HepG2 (cell line): ENCODE results near the gene ELF2. TPM values are rescaled to one million over a fixed set of nuclear protein-coding genes. Genes with fewer than 3 reads are reported as not detected.

Experiments
- ARNTL ChIP-seq: sonication (generic); formaldehyde crosslinking; IDR thresholded peaks from 2 replicates; pipeline ENCODE4 v1.4.0; 2020; ENCODE audit warnings: mild to moderate bottlenecking, missing genetic modification reagents
- HNRNPK ChIP-seq: fragments of 200-400 bp; formaldehyde crosslinking; IDR thresholded peaks from 2 replicates; pipeline ENCODE4 v1.6.1; 2018; ENCODE audit warnings: low read length, low read depth, moderate library complexity, mild to moderate bottlenecking; ENCODE audit not compliant: poor library complexity, severe bottlenecking
- MLLT10 ChIP-seq: sonication (generic); formaldehyde crosslinking; IDR thresholded peaks from 2 replicates; pipeline ENCODE4 v1.4.0; 2020; ENCODE audit warnings: missing genetic modification reagents
- REL ChIP-seq: sonication (generic); formaldehyde crosslinking; conservative IDR thresholded peaks from 2 replicates; pipeline ENCODE4 v1.8.0; 2022; ENCODE audit warnings: mild to moderate bottlenecking, missing genetic modification reagents, moderate library complexity
- RXRB ChIP-seq: IDR thresholded peaks from 2 replicates; pipeline ENCODE4 v1.6.1; 2016; ENCODE audit warnings: borderline replicate concordance, missing genetic modification reagents, missing compliant biosample characterization
- SRSF4 ChIP-seq: fragments of 200-400 bp; formaldehyde crosslinking; IDR thresholded peaks from one replicate; pipeline ENCODE4 v1.6.1; 2018; ENCODE audit warnings: mild to moderate bottlenecking, low read depth, low read length, moderate library complexity; ENCODE audit not compliant: poor library complexity, severe bottlenecking
- STAG1 ChIP-seq: sonication (generic); formaldehyde crosslinking; IDR thresholded peaks from 2 replicates; pipeline ENCODE4 v1.4.0; 2020; ENCODE audit warnings: missing genetic modification reagents
- ZFP62 ChIP-seq: sonication (generic); formaldehyde crosslinking; IDR thresholded peaks from 2 replicates; pipeline ENCODE4 v1.4.0; 2020; ENCODE audit warnings: missing genetic modification reagents
- ZFX ChIP-seq: sonication (generic); formaldehyde crosslinking; IDR thresholded peaks from 2 replicates; pipeline ENCODE4 v1.4.0; 2020; ENCODE audit warnings: mild to moderate bottlenecking, low read depth, missing genetic modification reagents, moderate library complexity
- ZNF20 ChIP-seq: sonication (generic); formaldehyde crosslinking; IDR thresholded peaks from 2 replicates; pipeline ENCODE4 v1.4.0; 2020; ENCODE audit warnings: mild to moderate bottlenecking, moderate library complexity, missing genetic modification reagents
- ZNF788 ChIP-seq: sonication (generic); formaldehyde crosslinking; IDR thresholded peaks from 2 replicates; pipeline ENCODE4 v1.5.0; 2020; ENCODE audit warnings: mild to moderate bottlenecking, missing genetic modification reagents, borderline replicate concordance
- polyA plus RNA-seq, 8 experiments: library from polyadenylated mRNA; depleted of rRNA in 3 of 8; stranded (reverse) in 7 of 8; unstranded in 1 of 8; fragments of >200 nt; fragmentation: Illumina TruSeq in 4 of 8; extraction: Trizol in 4 of 8; gene quantifications; 2 replicates each; pipeline versions ENCODE4 v1.2.1 to v1.2.3, GENCODE V29; 2011 to 2016; ENCODE audit warnings: low read depth in 4 of 8, missing spikeins in 1 of 8, mixed read lengths in 1 of 8; ENCODE audit not compliant: insufficient read depth in 1 of 8
- total RNA-seq, 5 experiments: library from RNA; depleted of rRNA; stranded (reverse); fragments of >200 nt; fragmentation: Illumina TruSeq; extraction: Trizol; gene quantifications; 2 replicates each; pipeline ENCODE4 v1.2.3, GENCODE V29; 2016; ENCODE audit warnings: low read depth in 1 of 5
- TF ChIP-seq, protein P1 (sequence below): sonication (generic); formaldehyde crosslinking; conservative IDR thresholded peaks from 2 replicates; pipeline ENCODE4 v1.4.0; 2020; ENCODE audit warnings: missing genetic modification reagents
- TF ChIP-seq, protein P2 (sequence below): sonication (generic); formaldehyde crosslinking; conservative IDR thresholded peaks from 2 replicates; pipeline ENCODE4 v1.8.0; 2022; ENCODE audit warnings: mild to moderate bottlenecking, moderate library complexity, missing genetic modification reagents
- TF ChIP-seq, protein P3 (sequence below): IDR thresholded peaks from 2 replicates; pipeline ENCODE4 v1.6.1; 2016; ENCODE audit warnings: missing compliant biosample characterization, missing genetic modification reagents, borderline replicate concordance
- TF ChIP-seq, protein P4 (sequence below): sonication (generic); formaldehyde crosslinking; IDR thresholded peaks from 2 replicates; pipeline ENCODE4 v1.4.0; 2020; ENCODE audit warnings: missing genetic modification reagents, borderline replicate concordance
- TF ChIP-seq, protein P5 (sequence below): sonication (generic); formaldehyde crosslinking; IDR thresholded peaks from 2 replicates; pipeline ENCODE4 v1.9.0; 2022; ENCODE audit warnings: low read depth, missing genetic modification reagents

ELF2 gene
- total and polyA plus RNA-seq, 2 of the 13 experiments (the other 11 are each of a cell fraction or from before 2014, with no cell fraction given), result 28.6 to 35.4 TPM

DNA sequence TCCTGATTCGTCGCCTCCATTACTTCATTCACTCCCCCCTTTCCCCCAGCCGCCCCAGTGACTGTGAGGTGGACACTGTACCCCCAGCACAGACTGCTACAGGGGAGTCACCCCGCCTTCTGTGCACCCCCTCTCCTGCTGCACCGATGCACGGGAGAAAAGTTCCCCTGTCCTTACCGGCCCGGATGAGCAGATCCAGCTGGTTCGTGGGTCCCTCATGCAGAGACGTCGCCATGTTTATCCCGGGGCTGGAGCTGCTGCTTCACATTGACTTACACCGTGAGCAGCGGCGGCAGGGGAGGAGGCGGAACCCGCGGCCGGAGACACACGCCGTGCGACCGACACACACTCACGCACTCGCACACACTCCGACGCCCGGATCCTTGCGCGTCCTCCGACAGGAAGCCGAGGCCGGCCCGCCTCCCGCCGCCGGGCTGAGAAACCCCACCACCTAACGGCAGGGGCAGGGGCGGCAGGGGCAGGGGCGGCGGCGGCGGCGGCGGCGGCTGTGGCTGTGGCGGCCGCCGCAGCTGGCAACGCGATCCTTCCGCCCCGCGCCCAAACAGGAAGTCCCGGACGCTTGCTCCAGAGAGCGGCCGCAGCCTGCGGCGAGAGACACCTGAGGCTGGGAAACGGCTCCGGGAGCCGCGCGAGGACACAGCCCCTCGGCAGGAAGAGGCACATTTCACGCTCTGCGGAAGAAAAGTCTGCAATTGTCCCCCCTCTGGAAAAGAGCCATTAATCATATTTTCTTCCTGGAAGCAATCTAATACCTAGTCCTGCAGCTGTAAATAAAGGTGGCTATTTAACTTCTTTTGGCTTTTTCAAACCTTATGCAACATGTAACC, 92.8 kb downstream of the ELF2 start (continued):
- TF ChIP-seq SRSF4, result no peak
- TF ChIP-seq ZFP62, result no peak
- 0 out of 2 replicates have a peak, but pooled peaks have one; percentile 48 for TF ChIP-seq REL (CRISPR knock-in tag)
- peak; percentile 83 for TF ChIP-seq ZFX (CRISPR knock-in tag)
- TF ChIP-seq, protein P1, sequence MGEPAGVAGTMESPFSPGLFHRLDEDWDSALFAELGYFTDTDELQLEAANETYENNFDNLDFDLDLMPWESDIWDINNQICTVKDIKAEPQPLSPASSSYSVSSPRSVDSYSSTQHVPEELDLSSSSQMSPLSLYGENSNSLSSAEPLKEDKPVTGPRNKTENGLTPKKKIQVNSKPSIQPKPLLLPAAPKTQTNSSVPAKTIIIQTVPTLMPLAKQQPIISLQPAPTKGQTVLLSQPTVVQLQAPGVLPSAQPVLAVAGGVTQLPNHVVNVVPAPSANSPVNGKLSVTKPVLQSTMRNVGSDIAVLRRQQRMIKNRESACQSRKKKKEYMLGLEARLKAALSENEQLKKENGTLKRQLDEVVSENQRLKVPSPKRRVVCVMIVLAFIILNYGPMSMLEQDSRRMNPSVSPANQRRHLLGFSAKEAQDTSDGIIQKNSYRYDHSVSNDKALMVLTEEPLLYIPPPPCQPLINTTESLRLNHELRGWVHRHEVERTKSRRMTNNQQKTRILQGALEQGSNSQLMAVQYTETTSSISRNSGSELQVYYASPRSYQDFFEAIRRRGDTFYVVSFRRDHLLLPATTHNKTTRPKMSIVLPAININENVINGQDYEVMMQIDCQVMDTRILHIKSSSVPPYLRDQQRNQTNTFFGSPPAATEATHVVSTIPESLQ (CRISPR knock-in tag), result no peak
- TF ChIP-seq HNRNPK, result no peak
- peak; percentile 25; the same call in 1 of the 2 replicates for TF ChIP-seq ARNTL (CRISPR knock-in tag)
- TF ChIP-seq, protein P2, sequence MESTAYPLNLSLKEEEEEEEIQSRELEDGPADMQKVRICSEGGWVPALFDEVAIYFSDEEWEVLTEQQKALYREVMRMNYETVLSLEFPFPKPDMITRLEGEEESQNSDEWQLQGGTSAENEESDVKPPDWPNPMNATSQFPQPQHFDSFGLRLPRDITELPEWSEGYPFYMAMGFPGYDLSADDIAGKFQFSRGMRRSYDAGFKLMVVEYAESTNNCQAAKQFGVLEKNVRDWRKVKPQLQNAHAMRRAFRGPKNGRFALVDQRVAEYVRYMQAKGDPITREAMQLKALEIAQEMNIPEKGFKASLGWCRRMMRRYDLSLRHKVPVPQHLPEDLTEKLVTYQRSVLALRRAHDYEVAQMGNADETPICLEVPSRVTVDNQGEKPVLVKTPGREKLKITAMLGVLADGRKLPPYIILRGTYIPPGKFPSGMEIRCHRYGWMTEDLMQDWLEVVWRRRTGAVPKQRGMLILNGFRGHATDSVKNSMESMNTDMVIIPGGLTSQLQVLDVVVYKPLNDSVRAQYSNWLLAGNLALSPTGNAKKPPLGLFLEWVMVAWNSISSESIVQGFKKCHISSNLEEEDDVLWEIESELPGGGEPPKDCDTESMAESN (CRISPR knock-in tag), result peak; percentile 86
- TF ChIP-seq STAG1 (CRISPR knock-in tag), result no peak
- TF ChIP-seq, protein P3, sequence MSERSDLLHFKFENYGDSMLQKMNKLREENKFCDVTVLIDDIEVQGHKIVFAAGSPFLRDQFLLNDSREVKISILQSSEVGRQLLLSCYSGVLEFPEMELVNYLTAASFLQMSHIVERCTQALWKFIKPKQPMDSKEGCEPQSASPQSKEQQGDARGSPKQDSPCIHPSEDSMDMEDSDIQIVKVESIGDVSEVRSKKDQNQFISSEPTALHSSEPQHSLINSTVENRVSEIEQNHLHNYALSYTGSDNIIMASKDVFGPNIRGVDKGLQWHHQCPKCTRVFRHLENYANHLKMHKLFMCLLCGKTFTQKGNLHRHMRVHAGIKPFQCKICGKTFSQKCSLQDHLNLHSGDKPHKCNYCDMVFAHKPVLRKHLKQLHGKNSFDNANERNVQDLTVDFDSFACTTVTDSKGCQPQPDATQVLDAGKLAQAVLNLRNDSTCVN (CRISPR knock-in tag), result no peak
- TF ChIP-seq ZNF788, result peak; percentile 72; the same call in 1 of the 2 replicates
- no peak; the same call in 1 of the 2 replicates for TF ChIP-seq RXRB
- TF ChIP-seq MLLT10, result no peak
- no peak for TF ChIP-seq ZNF20 (CRISPR knock-in tag)
- TF ChIP-seq, protein P4, sequence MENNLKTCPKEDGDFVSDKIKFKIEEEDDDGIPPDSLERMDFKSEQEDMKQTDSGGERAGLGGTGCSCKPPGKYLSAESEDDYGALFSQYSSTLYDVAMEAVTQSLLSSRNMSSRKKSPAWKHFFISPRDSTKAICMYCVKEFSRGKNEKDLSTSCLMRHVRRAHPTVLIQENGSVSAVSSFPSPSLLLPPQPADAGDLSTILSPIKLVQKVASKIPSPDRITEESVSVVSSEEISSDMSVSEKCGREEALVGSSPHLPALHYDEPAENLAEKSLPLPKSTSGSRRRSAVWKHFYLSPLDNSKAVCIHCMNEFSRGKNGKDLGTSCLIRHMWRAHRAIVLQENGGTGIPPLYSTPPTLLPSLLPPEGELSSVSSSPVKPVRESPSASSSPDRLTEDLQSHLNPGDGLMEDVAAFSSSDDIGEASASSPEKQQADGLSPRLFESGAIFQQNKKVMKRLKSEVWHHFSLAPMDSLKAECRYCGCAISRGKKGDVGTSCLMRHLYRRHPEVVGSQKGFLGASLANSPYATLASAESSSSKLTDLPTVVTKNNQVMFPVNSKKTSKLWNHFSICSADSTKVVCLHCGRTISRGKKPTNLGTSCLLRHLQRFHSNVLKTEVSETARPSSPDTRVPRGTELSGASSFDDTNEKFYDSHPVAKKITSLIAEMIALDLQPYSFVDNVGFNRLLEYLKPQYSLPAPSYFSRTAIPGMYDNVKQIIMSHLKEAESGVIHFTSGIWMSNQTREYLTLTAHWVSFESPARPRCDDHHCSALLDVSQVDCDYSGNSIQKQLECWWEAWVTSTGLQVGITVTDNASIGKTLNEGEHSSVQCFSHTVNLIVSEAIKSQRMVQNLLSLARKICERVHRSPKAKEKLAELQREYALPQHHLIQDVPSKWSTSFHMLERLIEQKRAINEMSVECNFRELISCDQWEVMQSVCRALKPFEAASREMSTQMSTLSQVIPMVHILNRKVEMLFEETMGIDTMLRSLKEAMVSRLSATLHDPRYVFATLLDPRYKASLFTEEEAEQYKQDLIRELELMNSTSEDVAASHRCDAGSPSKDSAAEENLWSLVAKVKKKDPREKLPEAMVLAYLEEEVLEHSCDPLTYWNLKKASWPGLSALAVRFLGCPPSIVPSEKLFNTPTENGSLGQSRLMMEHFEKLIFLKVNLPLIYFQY (CRISPR knock-in tag), result peak; percentile 18; the same call in 1 of the 2 replicates
- TF ChIP-seq, protein P5, sequence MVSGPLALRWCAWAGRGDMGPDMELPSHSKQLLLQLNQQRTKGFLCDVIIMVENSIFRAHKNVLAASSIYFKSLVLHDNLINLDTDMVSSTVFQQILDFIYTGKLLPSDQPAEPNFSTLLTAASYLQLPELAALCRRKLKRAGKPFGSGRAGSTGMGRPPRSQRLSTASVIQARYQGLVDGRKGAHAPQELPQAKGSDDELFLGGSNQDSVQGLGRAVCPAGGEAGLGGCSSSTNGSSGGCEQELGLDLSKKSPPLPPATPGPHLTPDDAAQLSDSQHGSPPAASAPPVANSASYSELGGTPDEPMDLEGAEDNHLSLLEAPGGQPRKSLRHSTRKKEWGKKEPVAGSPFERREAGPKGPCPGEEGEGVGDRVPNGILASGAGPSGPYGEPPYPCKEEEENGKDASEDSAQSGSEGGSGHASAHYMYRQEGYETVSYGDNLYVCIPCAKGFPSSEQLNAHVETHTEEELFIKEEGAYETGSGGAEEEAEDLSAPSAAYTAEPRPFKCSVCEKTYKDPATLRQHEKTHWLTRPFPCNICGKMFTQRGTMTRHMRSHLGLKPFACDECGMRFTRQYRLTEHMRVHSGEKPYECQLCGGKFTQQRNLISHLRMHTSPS, result 0 out of 2 replicates have a peak, but pooled peaks have one; percentile 30
